Activated CD4-positive, CD25-positive, alpha-beta regulatory T cell treated with anti-CD3 and anti-CD28 coated beads, Interleukin-2, amount 50 U/mL, for 24 hours (primary cell): ENCODE data around the gene PXDN.

Experiments used
- ATAC-seq, 2 donors: fragments of 150-1000 bp; cut with Tn5 transposase; one replicate each; pipeline ENCODE4 v1.10.0; 2021; ENCODE audit warnings: mild to moderate bottlenecking in 1 of 2, moderate library complexity in 1 of 2

The PXDN gene

DNA sequence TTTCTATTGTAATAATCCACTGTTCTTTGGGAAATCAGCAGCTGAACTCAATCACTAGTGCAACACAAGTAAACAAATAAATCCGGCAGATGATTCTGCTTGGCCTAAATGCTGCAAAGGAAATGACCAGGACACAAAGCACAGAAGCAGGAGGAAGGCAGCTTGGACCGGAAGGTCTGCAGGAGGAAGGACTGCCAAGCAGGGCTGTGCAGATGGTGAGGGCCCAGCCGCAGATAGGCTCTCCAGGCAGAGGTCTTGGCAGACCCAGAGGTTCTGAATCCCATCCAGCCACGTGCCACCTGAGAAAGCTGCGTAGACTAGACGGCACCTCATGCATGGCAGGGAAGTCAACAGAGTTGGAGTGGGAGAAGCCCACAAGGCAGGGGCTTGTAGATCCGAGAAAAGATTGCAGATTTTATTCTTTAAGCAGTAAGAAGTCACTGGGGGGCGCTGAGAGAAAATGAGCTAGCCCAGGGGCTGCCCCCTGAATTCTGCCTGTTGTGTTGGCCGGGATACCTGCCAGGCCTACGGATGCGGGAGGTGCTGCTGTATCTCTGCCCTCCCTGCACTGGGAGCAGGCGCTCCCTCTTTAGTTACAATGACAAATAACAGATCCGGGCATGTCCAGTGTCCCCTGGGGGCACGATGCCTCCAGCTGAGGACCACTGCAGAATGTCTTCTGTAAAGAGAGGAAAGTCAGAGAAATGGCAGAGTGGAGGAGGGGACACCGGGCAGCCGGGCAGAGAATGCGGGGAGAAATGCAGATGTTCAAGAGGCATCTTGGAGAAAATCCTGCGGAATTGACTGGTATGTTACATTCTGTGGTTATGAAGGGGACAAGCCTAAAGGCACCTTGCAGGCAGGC is 153.5 kb downstream of the PXDN start:
- ATAC-seq: no peak

DNA sequence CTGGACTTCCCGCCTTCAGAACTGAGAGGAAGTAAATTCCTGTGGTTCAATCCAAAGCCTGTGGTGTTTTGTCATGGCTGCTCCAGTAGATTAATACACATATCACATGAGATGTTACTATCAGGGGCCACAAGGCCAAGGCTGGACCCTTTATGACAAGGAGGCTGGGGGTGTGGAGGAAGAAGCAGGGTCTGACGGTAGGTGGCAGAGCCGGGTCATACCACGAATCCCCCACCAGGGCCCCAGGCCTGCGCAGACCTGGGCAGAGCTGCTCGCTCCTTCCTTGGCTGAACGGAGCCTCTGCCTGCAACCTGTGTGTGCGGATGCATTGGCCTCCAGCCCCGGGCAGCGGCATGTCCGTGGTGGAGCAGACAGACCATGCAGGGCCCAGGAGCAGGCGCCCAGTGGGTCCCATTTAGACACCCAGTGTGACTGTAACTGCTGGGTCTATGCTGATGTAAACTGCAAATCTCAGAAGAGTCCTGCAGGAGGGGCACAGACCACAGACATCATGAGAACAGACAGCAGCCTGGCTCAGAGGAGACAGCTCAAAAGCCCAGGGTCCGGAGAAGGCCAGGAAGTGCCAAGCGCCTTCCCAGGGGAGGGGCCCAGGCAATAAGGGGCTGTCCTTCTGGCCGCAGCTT is 155.2 kb downstream of the PXDN start:
- no peak for ATAC-seq

- ATAC-seq: no peak
Measured at GRCh38 chr2:1588051-1588977, 156.0 kb downstream of the PXDN start.

GRCh38 chr2:1586923-1587840 is 157.1 kb downstream of the PXDN start:
- ATAC-seq: no peak

DNA sequence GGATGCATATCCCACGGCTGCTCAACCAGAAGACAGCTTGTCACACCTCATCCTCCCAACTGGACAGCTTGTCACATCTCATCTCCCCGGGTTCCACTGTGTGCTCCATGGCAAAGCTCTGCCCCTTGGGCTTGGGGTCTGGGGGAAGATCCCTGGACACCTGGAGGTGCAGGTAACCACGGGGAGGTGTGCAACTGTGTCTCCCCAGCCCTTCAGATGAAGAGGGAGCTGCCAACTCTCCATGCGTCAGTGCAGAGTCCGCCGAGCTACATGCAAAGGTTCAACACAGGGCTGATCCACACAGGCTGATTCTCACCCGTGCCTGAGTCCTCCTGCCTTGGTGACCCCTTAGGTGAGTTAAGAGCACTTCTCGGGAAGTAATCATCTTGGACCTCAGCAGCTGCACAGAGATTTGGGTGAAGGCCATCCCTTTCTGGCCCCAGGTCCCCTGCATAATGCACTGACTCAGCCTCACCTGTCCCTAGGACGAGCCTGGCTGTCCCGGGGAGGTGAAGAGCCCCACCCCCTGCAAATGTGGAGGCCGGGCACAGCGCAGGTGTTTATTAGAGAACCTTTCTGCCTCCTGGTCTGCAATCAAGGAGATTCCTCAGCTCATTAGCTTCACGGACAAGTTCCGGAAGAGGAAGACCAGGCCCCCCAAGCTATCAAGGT is 157.9 kb downstream of the PXDN start:
- no peak for ATAC-seq

DNA sequence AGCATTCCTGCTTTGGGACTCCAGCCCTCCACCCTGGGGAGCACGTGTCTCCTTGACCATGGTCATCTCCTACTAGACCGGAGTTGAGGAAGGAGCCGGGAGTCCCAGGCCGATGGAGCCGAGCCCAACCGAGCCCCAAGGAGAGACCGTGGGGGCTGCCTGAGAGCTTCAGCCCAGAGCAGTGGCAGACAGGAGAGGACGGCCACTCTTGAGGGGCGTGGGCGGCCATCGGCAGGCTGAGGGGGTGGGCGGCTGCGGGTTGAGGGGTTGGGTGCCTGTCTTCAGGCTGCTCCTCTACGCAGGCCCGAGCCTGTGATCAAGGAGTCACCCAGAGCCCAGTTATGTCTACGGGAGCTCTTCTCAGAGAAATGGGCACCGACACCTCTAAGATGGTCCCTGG is 158.7 kb downstream of the PXDN start:
- no peak for ATAC-seq

DNA sequence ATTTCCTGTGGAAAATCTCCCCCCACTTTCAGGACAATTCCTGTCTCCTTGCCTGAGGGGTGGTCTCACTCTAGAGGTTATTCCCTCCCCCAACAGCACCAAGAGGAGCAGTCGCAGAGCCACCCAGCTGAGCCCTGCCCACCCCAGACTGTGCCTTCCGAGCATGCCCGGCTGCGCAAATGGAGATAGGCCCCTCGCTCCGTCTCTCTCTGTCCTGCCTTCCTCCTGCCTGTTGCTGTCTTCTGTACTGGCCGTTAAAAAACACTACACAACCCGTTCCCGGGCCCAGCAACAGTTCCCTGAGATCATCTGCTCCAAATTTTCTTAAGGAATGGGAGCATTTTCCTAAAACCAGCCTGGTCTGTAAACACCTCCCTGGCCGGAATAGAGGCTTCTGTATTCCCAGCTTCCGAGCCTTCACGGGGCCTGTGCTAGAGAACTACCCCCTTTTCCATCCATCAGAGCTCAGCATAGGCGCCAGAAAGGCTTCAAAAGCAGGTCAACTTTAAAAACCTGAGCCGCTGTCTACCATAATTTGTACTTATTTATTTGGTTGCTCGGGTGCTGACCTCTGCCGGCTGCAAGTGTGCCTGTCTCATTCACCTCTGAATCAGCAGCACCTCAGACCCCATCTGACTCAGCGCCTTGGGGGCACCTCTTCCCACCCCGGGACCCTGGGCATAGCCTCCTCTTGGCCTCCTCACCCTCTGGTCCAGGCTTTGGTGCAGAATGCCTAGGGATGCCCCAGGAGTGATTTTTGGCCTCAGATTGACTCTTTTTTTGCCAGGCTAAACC is 159.4 kb downstream of the PXDN start:
- no peak for ATAC-seq

GRCh38 chr2:1584051-1584531 is 160.2 kb downstream of the PXDN start:
- no peak for ATAC-seq

GRCh38 chr2:1582891-1583341 is 161.4 kb downstream of the PXDN start:
- no peak for ATAC-seq

DNA sequence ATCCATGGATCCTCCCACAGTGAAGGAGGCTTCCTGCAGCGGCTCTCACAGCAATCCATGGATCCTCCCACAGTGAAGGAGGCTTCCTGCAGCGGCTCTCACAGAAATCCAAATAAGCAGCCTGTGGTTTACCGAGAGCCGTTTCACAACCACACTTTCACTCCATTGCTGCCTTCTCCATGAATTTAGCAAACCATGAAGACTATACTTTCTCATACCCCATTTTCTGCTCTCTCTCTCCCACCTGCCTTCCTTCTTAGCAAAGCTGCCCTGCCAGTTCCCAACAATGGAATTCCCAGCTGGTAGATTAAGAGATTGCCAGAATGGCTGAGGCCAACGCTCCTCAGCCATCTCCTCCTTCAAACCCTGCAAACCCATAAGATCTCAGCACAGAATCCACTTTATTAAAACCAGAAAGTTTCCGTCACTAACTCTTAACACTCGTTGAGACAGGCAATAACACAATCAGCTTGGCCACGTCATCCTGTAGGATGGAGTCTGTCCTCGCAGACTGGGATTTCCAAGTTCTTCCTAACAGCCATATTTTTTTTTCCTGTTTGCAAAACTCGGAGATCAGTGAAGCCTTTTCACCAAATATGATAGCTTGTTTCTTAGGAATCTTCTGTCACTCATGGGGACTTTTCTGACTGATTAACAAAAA is 162.2 kb downstream of the PXDN start:
- no peak for ATAC-seq
